ENCODE results near the gene HMCN2.

- no peak for TF ChIP-seq CTCF (IDR thresholded peaks at IDR 0.05; ENCODE audit: low read depth, low read length)
- TF ChIP-seq EZH2phosphoT487 (IDR thresholded peaks at IDR 0.05; ENCODE audit: low read depth): no peak
Measured at GRCh38 chr9:130286781-130287428, 21.3 kb downstream of the HMCN2 start.

Measured in OCI-LY3 (cell line).